Fibroblast of skin of back (primary cell): ENCODE results near the gene FALEC.
"Not testable (repeated sequence)": the region's sequence is repeated elsewhere in the genome, so short reads cannot be mapped to it uniquely, and the experiment has no call there.

Experiments used
- DNase-seq: peaks from one replicate; pipeline ENCODE4 v3.0.0-alpha.2; 2013

Gene FALEC

DNA sequence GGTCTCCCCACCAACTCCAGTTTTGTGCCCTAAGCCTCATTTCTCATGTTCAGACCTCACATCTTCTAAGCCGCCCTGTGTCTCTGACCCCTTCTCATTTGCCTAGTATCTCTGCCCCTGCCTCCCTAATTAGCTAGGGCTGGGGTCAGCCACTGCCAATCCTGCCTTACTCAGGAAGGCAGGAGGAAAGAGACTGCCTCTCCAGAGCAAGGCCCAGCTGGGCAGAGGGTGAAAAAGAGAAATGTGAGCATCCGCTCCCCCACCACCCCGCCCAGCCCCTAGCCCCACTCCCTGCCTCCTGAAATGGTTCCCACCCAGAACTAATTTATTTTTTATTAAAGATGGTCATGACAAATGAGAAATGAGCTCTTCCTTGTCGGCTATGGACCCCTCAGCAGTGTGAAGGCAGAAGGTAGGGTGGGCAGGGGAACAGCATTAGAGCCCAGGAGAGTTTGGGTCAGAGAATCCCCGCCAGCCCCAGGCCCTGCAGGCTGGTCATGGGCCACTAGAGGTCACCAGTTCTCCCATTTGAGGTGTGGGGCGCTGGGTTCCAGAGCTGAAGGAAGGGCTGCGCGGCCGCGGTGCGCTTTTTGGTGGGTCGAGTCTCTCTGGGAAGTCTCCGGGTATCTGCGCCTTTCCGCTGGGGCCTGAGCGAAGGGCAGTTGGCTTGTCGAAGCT, 45.2 kb downstream of the FALEC start:
- DNase-seq = no peak

DNA sequence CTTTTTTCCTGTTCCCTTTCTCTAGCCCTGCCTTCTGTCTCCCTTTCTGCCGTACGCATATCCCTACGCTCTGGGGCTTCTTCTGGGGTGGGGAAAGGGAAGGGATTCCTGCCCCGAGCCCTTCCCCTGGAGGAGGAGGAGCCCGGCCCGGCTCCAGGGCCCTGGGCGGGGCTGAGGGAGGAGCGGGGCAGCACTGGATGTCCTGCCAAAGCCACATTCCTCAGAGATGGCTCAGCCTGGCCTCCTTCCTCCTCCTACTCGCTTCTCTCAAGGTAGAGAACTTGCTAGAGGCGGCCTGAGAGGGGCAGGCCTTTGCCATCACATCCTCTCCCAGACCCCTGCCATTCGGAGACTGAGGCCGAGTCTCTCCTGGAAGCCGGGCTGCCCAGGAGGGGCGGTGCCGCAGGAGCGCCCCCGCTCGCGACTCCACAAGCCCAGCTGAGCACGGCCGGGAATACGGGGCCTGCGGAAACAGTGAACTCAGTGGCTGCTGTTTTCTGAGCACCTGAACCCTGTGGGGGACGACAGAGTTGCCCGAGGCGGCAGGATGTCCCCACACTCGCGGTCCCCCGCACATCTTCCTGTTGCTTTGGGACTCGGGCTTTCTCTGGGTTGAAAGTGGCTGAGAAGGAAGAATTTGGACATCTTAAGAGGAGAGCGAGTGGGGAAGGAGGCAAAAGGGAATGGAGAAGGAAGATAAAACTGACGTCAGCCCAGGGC, 45.9 kb downstream of the FALEC start:
- peak; percentile 99 for DNase-seq

DNA sequence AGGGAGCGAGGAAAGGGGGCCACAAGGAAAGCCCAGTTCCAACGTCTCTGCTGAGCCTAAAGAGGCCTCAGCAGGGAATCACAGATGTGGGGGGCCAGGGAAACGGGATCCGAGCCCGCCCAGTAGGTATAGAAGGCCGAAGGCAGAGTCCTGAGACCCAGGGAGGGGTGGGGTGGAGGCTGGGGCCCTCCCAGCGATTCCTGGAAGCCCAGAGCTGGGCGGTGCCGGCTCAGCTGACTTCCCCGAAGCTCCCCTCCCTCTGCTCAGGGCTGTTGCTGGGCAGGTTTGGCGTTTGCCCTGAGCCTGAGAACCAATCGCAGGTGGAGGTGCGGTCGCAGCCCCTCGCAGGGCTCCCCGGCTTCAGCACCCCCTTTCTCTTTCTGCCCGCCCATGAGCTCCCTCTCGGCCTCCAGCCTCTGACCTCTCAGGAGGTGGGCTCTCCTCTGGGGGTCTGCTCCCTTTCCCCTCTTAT, 46.5 kb downstream of the FALEC start:
- peak; percentile 93 for DNase-seq

DNA sequence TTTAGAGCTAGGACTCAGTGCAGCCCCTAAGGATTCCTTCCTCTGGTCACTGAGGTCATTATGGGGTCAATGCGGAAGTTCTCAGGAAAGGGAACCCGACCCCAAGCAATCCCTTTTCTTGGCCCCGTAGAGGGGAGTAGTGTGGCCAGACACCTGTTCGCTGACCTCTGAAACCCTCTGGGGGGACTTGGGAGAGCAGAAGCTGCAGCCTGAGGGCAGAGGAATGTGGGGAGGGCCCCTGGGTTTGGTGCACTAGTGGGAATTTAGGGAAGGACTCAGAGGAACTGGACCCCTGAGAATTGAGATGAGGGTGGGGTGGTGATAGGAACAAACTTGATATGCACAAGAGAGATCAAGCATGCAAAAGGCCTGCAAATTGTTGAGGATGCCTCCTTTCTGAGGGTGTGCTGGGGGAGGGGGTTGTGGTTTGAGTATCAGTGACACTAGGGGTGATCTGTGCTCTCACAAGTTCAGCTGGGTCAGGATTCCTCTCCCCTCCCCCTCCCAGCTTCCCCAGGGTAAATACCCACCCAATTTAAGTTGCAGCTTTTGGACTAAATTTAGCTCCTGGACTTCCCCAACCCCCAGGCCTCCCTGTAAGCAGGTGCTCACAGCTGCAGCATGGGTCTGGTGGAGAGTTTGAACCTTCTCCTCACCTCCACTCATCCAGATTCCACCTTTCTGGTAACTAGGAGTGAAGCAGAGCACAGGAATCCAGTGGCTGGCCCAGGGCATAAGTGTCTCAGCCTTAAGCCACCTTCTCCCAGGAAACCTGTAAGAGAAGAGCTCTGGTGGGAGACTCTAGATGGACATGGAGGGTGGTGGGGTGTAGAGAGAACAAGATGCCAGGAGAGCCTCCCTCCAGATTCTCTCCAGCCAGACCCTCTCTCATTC, 47.1 kb downstream of the FALEC start:
- DNase-seq = no peak

DNA sequence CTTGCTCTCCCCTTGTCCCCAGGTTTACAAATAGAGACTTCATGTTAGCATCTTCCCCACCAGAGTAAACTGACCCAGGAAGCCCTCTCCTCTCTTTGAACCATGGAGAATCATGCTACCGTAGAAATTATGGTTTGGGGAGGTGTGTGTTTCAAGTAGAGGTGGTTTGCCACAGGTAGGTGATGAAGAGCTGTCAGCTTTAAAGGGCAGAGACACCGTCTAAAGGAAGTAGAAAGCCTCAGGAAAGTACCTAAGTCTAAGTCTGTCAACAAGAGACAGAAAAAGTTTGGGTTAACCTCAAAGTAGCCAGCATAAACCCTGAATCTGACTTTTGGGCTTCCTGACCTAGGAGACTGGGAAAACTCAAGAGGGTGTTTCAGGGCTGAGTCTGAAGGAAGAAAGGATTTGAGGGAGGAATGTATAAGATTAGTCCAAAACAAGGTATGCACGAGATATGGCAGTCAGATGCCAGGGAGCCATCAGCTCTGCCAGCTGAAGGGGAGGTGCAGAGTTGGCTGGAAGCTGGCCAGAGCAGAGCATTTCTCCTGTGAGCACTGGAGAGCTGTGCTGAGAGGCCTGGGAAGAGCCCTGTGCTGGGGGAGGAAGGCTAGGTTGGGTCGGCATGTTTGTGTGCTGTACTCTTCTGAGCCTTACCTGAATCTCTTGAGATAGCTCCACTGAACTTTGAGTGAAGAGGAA, 47.9 kb downstream of the FALEC start:
- DNase-seq = no peak

DNA sequence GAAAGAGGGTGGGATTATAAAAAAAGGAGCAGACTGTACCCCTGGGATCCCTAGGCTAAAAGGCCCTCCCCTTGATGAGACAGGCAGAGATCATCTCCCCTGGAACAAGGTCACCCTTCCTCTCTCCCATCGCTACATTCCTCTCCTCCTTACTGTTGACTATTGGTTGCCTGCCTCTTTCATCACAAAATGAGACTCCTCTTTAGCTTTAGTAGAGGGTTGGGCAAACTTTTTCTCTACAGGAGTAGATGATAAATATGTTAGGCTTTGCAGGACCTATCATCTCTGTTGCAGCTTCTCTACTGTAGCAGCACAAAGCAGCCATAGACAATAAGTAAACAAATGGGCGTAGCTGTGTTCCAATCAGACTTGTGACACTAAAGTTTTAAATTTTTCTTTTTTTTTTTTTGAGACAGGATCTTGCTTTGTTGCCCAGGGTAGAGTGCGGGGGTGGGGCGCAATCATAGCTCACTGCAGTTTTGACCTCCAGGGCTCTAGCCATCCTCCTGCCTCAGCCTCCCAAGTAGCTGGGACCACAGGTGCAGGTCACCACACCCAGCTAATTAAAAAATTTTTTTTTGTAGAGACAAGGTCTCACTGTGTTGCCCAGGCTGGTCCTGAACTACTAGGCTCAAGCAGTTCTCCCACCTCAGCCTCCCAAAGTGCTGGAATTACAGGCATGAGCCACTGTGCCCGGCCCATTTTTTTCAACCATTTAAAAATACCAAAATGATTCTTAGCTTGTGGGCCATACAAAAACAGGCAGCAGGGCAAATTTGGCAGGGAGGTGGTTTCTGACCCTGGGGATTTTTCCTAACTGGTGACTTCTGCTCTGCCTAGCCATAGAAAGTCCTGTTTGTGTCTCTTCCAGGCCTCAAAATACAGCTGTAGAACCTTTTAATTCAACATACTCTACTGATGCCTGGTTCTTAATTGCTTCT, 48.8 kb downstream of the FALEC start:
- peak; percentile 59 for DNase-seq

DNA sequence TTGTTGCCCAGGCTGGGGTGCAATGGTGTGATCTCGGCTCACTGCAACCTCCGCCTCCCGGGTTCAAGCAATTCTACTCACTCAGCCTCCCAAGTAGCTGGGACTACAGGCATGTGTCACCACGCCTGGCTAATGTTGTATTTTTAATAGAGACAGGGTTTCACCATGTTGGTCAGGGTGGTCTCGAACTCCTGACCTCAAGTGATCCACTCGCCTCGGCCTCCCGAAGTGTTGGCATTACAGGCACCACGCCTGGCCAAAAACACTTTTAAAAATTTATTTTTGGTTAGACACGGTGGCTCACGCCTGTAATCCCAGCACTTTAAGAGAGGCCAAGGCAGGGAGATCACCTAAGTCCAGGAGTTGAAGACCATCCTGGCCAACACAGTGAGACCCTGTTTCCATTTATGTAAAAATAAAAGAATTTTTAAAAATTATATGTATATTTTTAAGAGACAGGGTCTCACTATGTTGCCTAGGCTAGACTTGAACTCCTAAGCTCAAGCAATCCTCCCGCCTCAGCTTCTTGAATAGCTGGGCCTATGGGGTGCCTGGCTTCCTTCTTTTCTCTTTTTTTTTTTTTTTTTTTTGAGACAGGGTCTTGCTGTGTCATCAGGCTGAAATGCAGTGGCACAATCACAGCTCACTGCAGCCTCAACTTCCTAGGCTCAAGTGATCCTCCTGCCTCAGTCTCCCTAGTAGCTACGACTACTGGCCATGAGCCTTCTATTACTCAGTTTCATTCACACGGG, 49.9 kb downstream of the FALEC start:
- not testable (repeated sequence) for DNase-seq

DNA sequence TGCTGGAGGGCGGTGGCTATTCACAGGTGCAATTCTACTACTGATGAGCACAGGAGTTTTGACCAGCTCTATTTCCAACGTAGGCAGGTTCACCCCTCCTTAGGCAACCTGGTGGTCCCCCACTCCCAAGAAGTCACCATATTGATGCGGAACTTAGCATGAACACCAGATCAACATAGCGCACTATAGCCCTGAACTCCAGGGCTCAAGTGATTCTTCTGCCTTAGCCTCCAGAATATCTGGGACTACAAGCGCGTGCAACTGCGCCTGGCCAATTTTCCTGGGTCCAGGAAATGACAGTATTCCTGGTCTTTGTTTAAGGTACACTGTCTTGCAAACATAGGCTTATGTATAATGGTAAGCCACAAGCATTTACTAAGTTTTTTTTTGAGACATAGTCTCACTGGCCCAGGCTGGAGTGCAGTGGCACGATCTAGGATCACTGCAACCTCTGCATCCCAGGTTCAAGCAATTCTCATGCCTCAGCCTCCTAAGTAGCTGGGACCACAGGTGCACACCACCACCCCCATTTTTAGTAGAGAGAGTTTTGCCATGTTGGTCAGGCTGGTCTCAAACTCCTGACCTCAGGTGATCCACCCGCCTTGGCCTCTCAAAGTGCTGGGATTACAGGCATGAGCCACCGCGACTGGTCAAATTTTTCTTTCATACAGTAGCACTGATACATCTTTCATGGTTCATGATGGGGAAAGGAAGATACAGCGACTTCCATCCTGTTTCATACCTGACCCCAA, 51.2 kb downstream of the FALEC start:
- DNase-seq = no peak

DNA sequence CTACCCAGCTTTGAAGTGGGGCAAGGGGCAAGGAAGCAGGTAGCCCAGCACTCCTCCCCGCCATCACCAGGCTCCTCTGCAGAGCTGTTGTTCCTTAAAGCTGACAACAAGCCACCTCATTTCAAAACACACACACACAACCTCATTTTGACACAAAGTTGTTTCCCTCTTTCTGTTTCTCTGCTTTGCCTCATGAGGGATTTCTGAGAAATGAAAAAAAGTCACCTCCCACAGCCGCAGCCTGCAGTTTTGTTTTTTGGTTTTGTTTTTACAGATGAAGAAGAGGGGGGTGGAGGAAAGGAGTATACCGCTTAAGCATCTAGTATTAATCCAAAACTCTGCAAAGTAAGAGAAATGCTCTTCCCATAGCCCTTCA, 51.8 kb downstream of the FALEC start:
- DNase-seq = no peak

DNA sequence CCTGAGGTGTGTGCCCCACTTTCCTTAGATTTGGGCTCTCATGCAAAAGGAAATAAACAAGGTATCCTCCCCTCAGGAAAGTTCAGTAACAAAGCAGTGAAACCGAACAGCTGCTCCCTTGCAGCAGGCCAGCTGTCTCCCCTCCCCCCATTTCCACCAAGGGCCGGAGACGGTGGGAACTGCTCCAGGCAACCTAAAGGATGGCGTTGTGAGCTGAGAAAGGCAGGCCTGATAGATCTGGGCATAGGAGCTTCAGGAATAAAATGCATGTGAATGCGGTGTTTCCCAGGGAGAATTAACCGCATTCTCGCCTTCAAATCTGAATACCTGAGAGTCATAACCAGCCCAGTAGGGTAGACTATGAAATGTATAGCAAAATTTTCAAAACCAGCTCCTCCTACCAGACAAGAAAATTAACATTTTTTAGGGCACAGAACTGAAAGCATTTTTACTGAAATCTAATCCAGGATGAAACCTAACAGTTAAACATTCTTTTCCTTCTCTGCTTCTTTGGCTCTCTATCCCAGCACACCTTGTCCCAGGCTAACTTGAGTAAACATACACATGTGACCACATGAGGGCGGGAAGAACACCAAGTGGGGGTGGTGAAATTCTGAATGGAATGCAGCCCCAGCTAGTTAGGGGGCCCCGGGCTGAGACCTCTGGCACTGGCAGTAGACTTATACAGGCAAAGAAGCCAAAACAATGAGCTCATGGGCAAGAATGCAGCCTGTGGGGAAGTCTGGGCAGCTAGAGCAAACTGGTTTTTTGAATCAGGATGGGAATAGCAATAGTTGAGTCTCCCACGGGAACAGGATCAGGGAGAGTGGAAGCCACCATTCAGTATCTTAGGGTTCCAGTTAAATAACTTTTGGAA, 52.4 kb downstream of the FALEC start:
- peak; percentile 98 for DNase-seq

DNA sequence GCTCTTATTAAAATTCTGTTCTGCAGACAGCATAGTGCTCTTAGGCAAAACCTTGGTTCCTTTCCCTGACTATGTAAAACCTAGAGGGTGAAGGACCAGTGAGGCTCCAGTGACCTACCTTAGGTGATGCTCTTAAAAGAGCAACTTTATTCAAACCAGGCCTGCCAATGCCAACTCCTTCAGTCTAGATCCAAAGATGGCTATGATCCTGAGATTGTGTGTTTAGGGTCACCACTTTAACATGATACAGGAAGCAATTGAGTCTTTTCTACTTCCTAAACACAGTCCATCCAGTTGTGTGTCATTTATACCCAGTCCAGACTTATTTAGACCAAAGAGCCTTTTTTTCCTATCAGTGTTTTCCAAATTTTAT, 53.0 kb downstream of the FALEC start:
- no peak for DNase-seq

DNA sequence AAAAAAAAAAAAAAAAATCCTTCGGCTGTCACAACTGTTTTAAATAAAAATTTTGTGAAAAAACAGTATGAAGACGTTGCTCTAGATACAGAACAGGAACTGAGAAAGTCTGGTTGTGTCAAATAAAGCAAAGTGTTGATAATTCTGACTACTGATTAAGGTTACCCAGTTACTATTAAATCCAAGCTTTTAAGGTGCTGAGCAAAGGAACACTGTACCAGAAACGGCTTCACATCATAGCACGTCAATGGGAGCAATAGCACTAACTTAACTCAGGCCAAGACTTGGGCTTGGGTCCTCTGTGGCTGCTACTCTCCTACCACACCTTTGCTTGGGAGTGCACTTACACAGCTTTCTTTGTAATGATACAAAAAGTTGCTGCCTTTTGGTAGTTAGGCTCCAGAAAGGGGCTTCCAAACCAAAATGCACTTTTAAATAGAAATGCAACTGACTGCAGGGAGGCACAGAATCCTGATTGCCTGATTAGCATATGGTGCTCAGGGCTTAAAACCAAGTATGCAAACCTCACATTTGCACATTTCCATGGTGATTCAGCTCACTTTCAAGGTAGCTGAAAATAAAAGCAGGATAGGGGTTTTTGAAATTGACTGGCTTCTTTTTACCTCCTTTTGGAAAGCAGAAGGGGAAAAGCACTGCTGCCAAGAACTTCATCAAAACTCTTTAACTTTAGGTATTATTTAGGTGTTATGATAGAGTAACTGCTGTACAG, 57.5 kb downstream of the FALEC start:
- DNase-seq = no peak

DNA sequence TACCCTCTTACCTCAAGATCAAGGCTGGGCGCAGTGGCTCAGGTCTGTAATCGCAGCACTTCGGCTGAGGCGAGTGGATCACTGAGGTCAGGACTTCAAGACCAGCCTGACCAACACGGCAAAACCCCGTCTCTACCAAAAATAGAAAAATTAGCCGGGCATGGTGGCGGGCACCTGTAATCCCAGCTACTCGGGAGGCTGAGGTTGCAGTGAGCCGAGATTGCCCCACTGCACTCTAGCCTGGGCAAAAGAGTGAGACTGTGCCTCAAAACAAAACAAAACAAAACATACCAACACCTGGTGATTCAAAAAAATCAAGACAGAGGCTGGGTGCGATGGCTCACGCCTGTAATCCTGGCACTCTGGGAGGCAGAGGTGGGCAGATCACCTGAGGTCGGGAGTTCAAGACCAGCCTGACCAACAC, 58.1 kb downstream of the FALEC start:
- DNase-seq = not testable (repeated sequence)

DNA sequence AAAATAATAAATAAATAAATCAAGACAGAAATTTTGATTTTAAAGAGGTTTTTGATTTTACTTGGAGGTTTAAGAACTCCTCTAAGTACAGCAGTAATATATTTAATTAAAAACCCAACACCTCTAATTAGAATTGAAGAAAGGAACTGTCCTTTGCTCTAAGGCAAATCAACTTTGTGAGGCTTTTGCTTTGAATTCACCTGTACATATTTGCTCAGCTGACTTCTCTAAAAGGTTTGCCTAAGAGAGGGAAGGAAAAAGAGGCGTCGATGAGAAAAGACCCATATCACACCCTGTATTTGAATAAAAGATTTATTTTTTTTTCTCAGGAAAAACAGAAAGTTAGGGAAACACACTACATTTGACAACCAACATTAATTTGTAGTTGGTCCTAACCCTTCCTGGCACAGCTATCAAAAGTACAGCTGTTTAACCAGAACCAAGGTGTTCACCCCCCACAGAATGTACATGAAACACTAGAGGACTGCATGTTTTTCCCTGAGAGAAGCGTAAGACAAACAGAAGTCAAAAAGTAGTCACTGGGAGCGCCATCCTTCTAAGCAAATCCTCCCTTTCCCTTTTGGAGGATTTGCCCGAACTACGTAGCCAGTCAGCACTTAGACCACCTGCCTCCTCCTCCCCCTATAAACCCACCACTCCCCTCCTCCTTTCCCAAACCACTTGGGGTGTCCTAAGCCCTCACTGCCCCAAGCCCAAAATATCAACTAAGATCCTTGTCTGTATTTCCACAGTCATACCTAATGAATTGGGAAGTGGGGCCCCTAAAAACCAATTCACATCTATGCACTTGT, 58.9 kb downstream of the FALEC start:
- no peak for DNase-seq

DNA sequence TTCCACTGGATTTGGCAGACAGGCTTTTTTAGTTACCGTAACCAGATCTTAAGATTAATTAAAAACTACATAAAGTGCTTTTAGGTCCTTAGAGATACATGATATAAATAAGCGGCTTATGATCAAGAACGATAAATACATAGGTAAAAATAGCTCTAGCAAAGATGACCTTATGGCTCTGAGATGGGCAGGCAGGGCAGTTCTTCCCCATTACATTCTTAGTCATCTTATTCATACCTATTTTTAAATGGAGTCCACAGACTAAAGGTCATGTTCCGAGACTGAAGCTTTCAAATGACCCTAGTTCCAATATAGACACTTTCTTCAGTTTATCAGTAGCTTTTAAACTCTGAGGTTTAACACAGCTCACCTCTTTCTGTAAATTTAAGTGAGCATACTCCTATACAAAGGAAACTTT, 59.5 kb downstream of the FALEC start:
- no peak for DNase-seq

DNA sequence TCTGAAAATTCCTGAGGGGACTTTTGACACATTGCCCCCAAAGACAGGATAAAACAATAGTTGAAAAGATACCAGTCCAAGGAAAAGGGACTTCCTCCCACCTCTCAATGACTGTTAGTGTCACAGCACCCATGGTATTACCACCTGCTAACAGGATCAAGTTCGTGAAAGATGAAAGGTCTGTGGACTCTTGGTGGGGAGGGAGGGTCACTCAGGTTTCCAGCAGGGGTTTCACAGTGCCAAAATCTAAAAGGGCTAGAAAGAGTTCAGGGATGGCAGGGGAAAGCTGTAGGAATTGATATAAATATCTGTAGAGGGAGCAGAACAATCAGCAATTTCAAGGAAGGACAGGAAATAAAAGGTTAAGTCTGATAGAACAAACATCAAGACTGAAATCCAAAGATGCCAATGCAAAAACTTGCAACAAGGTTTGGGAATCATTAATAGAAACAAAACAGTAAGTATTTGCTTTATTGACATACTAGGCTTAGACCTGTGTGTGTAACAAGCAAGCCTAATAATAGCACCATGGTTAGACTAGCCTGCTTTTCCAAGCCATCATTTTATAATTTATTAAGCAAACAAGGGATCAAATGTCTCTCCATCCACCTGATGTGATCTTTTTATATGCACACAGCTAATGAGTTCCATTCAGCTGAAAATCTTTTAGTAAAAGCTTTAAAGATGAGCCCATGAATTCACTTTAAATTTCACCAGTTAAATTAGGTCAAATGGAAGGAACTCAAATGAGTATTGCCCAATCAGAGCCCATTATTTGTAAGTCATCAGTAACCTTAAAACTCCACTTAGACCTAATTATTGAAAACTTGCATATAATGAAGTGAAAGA, 60.2 kb downstream of the FALEC start:
- no peak for DNase-seq
